Measurements from ENCODE around the gene CHRNB2.
"Not testable (repeated sequence)": the region's sequence is repeated elsewhere in the genome, so short reads cannot be mapped to it uniquely, and the experiment has no call there.

CHRNB2 gene
- total RNA-seq = 0 reads per million in 2 donors

- DNase-seq = peak; percentile 74
Measured at GRCh38 chr1:154567386-154568156, at the start of gene CHRNB2. Gene CHRNB2 (plus strand): TSS chr1:154567778. CDS start chr1:154568045, 267 bp downstream.

GRCh38 chr1:154519591-154519991 is 48.0 kb upstream of the CHRNB2 start:
- DNase-seq = no peak

GRCh38 chr1:154520333-154520732 is 47.2 kb upstream of the CHRNB2 start:
- no peak for DNase-seq

GRCh38 chr1:154521695-154522094 is 45.9 kb upstream of the CHRNB2 start:
- no peak for DNase-seq

- no peak for DNase-seq
Measured at GRCh38 chr1:154524881-154525280, 42.7 kb upstream of the CHRNB2 start.

- no peak for DNase-seq
Measured at GRCh38 chr1:154527192-154527591, 40.4 kb upstream of the CHRNB2 start.

- DNase-seq = no peak
Measured at GRCh38 chr1:154529308-154529707, 38.3 kb upstream of the CHRNB2 start.

- DNase-seq = not testable (repeated sequence)
Measured at GRCh38 chr1:154531950-154532349, 35.6 kb upstream of the CHRNB2 start.

- DNase-seq = no peak
Measured at GRCh38 chr1:154533952-154534844, 33.4 kb upstream of the CHRNB2 start.

- DNase-seq = no peak
Measured at GRCh38 chr1:154536570-154536969, 31.0 kb upstream of the CHRNB2 start.

GRCh38 chr1:154539486-154540483 is 27.8 kb upstream of the CHRNB2 start:
- no peak for DNase-seq

- no peak for DNase-seq
Measured at GRCh38 chr1:154541231-154541630, 26.3 kb upstream of the CHRNB2 start.

- peak; percentile 34 for DNase-seq
Measured at GRCh38 chr1:154546264-154547063, 21.1 kb upstream of the CHRNB2 start.

GRCh38 chr1:154547105-154547732 is 20.4 kb upstream of the CHRNB2 start:
- DNase-seq = no peak

- no peak for DNase-seq
Measured at GRCh38 chr1:154548028-154548427, 19.6 kb upstream of the CHRNB2 start.

- DNase-seq = no peak
Measured at GRCh38 chr1:154549202-154549770, 18.3 kb upstream of the CHRNB2 start.

- DNase-seq = no peak
Measured at GRCh38 chr1:154550070-154550469, 17.5 kb upstream of the CHRNB2 start.

GRCh38 chr1:154550657-154551056 is 16.9 kb upstream of the CHRNB2 start:
- DNase-seq = no peak

GRCh38 chr1:154551474-154551873 is 16.1 kb upstream of the CHRNB2 start:
- DNase-seq = no peak

- no peak for DNase-seq
Measured at GRCh38 chr1:154552036-154552435, 15.5 kb upstream of the CHRNB2 start.
